NCI-H2171 treated with DMSO at 0.1 percent for 48 hours (cell line): ENCODE results near the gene ZNF141.
"Not testable (repeated sequence)": the region's sequence is repeated elsewhere in the genome, so short reads cannot be mapped to it uniquely, and the experiment has no call there.

Source experiments
- DNase-seq: peaks from one replicate; lab custom pipeline; 2025; lab: John Stamatoyannopoulos, UW

ZNF141 gene

GRCh38 chr4:337143-337931, at the start of gene ZNF141:
Gene ZNF141 (plus strand): TSS chr4:337814. CDS start chr4:337984, 170 bp downstream.
- peak; percentile 93 for DNase-seq

GRCh38 chr4:288891-289290, 48.7 kb upstream of the ZNF141 start:
- DNase-seq, result peak; percentile 18

GRCh38 chr4:294732-295131, 42.9 kb upstream of the ZNF141 start:
- no peak for DNase-seq

- DNase-seq, result no peak
Observed at GRCh38 chr4:302381-302780, 35.2 kb upstream of the ZNF141 start.

- not testable (repeated sequence) for DNase-seq
Observed at GRCh38 chr4:304516-304915, 33.1 kb upstream of the ZNF141 start.

- DNase-seq, result no peak
Observed at GRCh38 chr4:304969-305680, 32.5 kb upstream of the ZNF141 start, which contains the start of gene ZNF732. Gene ZNF732 (minus strand): TSS chr4:305474. CDS start chr4:305310, 164 bp downstream.

- no peak for DNase-seq
Observed at GRCh38 chr4:306551-306961, 31.1 kb upstream of the ZNF141 start.

GRCh38 chr4:309807-310206, 27.8 kb upstream of the ZNF141 start:
- no peak for DNase-seq

- DNase-seq, result no peak
Observed at GRCh38 chr4:314296-314903, 23.2 kb upstream of the ZNF141 start.

- no peak for DNase-seq
Observed at GRCh38 chr4:328729-329128, 8.9 kb upstream of the ZNF141 start.

GRCh38 chr4:335515-335914, 2.1 kb upstream of the ZNF141 start:
- DNase-seq, result no peak

GRCh38 chr4:336099-336892, 1.3 kb upstream of the ZNF141 start:
- no peak for DNase-seq

GRCh38 chr4:336893-337142, 796 bp upstream of the ZNF141 start:
- DNase-seq, result peak; percentile 3

- DNase-seq, result no peak
Observed at GRCh38 chr4:337932-338758, 531 bp downstream of the ZNF141 start.

- DNase-seq, result no peak
Observed at GRCh38 chr4:338759-339097, 1.1 kb downstream of the ZNF141 start.

GRCh38 chr4:340011-340410, 2.4 kb downstream of the ZNF141 start:
- no peak for DNase-seq

- DNase-seq, result no peak
Observed at GRCh38 chr4:373062-373839, 35.6 kb downstream of the ZNF141 start.

- DNase-seq, result no peak
Observed at GRCh38 chr4:374298-375160, 36.9 kb downstream of the ZNF141 start.

GRCh38 chr4:384311-385010, 46.8 kb downstream of the ZNF141 start:
- DNase-seq, result no peak
